Thyroid gland (tissue), 4 donors: Measurements from ENCODE around the gene GPR15. TPM values are rescaled to one million over a fixed set of nuclear protein-coding genes. Genes with fewer than 3 reads are reported as not detected.
"Not testable (repeated sequence)": the region's sequence is repeated elsewhere in the genome, so short reads cannot be mapped to it uniquely, and the experiment has no call there.

Source experiments
- DNase-seq, 2 donors: peaks; one replicate each; pipeline ENCODE4 v3.0.0-alpha.2; 2019
- H3K27ac ChIP-seq, 3 donors: fragments of 200-600 bp; sonication (generic); 1 replicate in 2 of 3; 2 replicates in 1 of 3; pipeline ENCODE4 v1.5.1; 2016 to 2019; ENCODE audit warnings: mild to moderate bottlenecking in 1 of 3, moderate library complexity in 1 of 3
- H3K27me3 ChIP-seq: fragments of 200-600 bp; sonication (generic); one replicate; pipeline ENCODE4 v1.5.1; 2019
- H3K36me3 ChIP-seq, 2 donors: fragments of 200-600 bp; sonication (generic); one replicate each; pipeline ENCODE4 v1.5.1; 2016 to 2019
- H3K4me1 ChIP-seq, 2 donors: fragments of 200-600 bp; sonication (generic); one replicate each; pipeline ENCODE4 v1.5.1; 2017 to 2019
- H3K4me3 ChIP-seq, 3 donors: fragments of 200-600 bp; sonication (generic); replicated peaks in 1 of 3; 1 replicate in 2 of 3; 2 replicates in 1 of 3; pipeline ENCODE4 v1.5.1; 2016; ENCODE audit warnings: mild to moderate bottlenecking in 1 of 3
- H3K9me3 ChIP-seq: fragments of 200-600 bp; sonication (generic); one replicate; pipeline ENCODE4 v1.5.1; 2017
- POLR2A ChIP-seq, 2 donors: fragments of 450-650 bp; IDR thresholded peaks; one replicate each; pipeline ENCODE4 v1.6.1; 2017; ENCODE audit warnings: antibody characterized with exemption in 2 of 2, mild to moderate bottlenecking in 2 of 2, moderate library complexity in 1 of 2
- WGBS, 2 donors: methylation state at CpG; one replicate each; pipeline ENCODE4 v1.1.5; 2017; 5-methylcytosine and 5-hydroxymethylcytosine counted together
- intact Hi-C: fragments of 100-400 bp; cut with DNase I; formaldehyde crosslinking; loops from one replicate; pipeline ENCODE4 v1.15.1; 2023
- total RNA-seq, 4 donors: library from RNA; depleted of rRNA; stranded (reverse); fragments of >200 nt; gene quantifications; one replicate each; pipeline ENCODE4 v1.2.3, GENCODE V29; 2016
- TF ChIP-seq, protein P1 (sequence below), 6 experiments: fragments of 200-600 bp in 3 of 6; fragments of 450-650 bp in 3 of 6; sonication (generic) in 3 of 6; IDR thresholded peaks; one replicate each; pipeline ENCODE4 v1.5.1; 2016 to 2019; ENCODE audit warnings: antibody characterized with exemption in 6 of 6, mild to moderate bottlenecking in 2 of 6, inconsistent platforms in 1 of 6, moderate library complexity in 1 of 6

GPR15 gene
- total RNA-seq, 4 donors from 2014 or later: not detected

DNA sequence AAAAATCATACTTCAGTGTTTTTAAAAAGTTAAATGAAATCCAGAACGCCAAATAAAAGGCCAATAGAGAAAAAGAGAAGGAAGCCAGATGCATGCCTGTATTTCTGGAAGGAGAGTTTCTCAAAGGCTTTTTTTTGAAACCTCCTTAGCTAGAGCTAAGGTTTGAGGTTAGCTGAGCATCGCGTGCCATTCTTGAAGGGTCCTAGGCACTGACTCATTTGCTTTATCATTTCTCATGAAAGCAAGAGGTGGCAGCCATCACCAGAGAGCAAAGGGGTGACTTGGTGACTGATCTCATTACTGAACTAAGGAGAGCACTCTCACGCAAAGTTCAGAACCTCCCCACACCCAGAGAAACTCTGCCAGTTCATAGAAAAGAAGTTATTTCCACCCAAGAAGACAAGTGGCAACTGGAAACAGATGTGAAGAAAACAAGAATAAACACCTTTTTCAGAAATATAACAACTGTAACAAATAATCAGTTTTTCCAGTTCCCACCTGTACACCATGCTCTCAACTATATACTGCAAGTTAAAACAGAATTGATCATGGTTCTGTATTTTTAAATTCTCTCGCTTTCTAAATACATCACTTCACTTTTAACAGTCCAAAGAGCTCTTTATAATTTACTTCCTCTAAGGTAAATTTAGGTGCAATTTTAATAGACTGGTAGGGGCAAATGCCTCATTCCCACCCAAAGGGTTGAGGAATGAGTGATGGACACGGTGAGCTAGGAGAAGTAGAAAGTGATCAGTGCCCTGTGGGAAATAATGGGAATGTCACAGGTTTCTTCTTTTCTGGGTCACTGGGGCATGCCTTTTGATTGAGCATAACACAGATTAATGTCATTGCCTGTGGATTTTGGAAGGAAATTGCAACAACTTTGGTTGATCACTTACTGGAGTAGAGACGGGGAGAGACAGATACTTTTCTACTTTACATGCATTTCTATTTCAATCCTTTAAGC, 24.7 kb downstream of the GPR15 start:
- intact Hi-C loops: no loop called here
- no peak overlapping the region for H3K27ac ChIP-seq
- DNase-seq: no peak
- WGBS, 2 donors: 73 to 82% methylated on average over 7 of the region's 7 CpGs
- no peak for TF ChIP-seq POLR2A (IDR thresholded peaks at IDR 0.05)
- TF ChIP-seq, protein P1, sequence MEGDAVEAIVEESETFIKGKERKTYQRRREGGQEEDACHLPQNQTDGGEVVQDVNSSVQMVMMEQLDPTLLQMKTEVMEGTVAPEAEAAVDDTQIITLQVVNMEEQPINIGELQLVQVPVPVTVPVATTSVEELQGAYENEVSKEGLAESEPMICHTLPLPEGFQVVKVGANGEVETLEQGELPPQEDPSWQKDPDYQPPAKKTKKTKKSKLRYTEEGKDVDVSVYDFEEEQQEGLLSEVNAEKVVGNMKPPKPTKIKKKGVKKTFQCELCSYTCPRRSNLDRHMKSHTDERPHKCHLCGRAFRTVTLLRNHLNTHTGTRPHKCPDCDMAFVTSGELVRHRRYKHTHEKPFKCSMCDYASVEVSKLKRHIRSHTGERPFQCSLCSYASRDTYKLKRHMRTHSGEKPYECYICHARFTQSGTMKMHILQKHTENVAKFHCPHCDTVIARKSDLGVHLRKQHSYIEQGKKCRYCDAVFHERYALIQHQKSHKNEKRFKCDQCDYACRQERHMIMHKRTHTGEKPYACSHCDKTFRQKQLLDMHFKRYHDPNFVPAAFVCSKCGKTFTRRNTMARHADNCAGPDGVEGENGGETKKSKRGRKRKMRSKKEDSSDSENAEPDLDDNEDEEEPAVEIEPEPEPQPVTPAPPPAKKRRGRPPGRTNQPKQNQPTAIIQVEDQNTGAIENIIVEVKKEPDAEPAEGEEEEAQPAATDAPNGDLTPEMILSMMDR (IDR thresholded peaks at IDR 0.05): no peak
- H3K4me1 ChIP-seq: no peaks in the 10 kb centered on the region
- no peaks in the 10 kb centered on the region for H3K36me3 ChIP-seq
- H3K27me3 ChIP-seq: no peaks in the 10 kb centered on the region
- no peaks in the 10 kb centered on the region for H3K9me3 ChIP-seq
- H3K4me3 ChIP-seq: no peak overlapping the region

DNA sequence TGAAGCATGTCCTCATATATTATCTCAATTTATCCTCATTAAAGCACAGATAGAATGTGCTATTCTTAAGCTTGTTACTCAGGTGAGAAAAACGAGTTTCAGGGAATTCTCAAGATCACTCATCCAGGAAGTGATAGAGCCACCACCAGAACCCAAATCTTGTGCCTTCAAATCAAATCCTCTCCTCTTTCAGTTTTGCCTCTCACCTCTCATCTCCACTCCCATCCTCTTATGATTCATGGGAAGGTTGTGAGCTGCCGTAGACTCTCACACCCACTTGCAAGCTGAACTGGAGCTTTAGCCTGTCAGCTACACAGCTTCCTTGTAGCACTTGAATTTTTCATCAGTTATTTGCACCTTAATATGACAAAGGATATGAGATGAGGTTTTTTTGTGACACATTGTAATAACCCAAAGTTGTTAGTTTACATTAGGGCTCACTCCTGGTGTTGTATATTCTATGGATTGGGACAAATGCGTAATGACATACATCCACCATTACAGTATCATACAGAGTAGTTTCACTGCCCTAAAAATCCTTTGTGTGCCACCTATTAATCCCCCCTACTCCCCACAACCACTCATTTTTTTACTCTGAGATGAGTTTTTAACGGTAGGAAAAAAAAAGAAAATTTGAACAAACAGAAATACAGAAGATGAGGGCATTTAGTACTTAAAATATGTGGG, 25.7 kb downstream of the GPR15 start:
- H3K27me3 ChIP-seq: no peaks in the 10 kb centered on the region
- WGBS, 2 donors: 64 to 74% methylated on average over 4 of the region's 4 CpGs
- intact Hi-C loops: no loop called here
- no peak for DNase-seq
- H3K4me1 ChIP-seq: no peaks in the 10 kb centered on the region
- H3K36me3 ChIP-seq: no peaks in the 10 kb centered on the region
- H3K27ac ChIP-seq: no peak overlapping the region
- no peak overlapping the region for H3K4me3 ChIP-seq
- TF ChIP-seq POLR2A (IDR thresholded peaks at IDR 0.05): no peak
- TF ChIP-seq, protein P1 (IDR thresholded peaks at IDR 0.05): no peak
- H3K9me3 ChIP-seq: no peaks in the 10 kb centered on the region

DNA sequence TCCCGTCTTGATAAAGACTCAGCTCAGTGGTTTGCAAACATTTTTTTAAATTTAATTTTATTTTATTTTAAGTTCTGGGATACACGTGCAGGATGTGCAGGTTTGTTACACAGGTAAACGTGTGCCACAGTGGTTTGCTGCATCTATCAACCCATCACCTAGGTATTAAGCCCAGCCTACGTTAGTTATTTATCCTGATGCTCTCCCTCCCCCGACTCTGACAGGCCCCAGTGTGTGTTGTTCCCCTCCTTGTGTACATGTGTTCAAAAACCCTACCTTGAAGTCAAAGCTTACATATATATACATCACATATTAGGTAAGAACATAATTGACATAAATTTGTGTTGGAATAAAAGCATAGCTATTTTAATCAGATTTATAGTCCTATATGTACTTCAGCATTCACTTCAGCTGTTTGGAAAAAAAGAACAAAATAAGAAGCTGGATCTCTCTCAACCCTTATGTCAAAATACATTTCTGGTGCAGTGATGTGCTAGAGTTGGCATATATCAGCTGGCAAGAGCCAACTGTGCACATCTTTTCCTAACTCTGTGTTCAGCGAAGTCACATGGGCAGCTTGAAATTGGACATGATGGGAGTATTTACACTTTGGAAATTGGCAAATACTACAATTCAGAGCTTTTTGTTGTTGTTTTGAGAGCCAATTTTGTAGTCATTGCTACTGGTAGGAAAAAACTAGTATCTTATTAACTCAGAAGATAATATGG, 26.5 kb downstream of the GPR15 start:
- intact Hi-C loops: no loop called here
- TF ChIP-seq, protein P1 (IDR thresholded peaks at IDR 0.05): no peak
- TF ChIP-seq POLR2A (IDR thresholded peaks at IDR 0.05): no peak
- H3K36me3 ChIP-seq: no peaks in the 10 kb centered on the region
- H3K27me3 ChIP-seq: no peaks in the 10 kb centered on the region
- H3K4me1 ChIP-seq: no peaks in the 10 kb centered on the region
- H3K9me3 ChIP-seq: no peaks in the 10 kb centered on the region
- H3K27ac ChIP-seq: no peak overlapping the region
- no peak for DNase-seq
- no peak overlapping the region for H3K4me3 ChIP-seq
- 81 to 84% methylated on average over 6 of the region's 6 CpGs for WGBS, 2 donors

DNA sequence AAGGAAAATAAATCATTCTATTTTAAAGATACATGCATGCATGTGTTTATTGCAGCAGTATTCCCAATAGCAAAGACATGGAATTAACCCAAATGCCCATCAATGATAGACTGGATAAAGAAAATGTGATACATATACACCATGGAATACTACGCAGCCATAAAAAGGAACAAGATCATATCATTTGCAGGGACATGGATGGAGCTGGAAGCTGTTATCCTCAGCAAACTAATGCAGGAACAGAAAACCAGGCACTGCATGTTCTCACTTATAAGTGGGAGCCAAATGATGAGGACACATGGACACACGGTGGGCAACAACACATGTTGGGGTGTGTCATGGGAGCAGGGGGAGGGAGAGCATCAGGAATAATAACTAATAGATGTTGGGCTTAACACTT, 28.0 kb downstream of the GPR15 start:
- H3K4me3 ChIP-seq, H3K27me3 ChIP-seq, H3K4me1 ChIP-seq, DNase-seq, H3K9me3 ChIP-seq, H3K36me3 ChIP-seq, H3K27ac ChIP-seq, intact Hi-C loops: not testable (repeated sequence)
- WGBS, 2 donors: 96% methylated on average over 2 of the region's 2 CpGs

DNA sequence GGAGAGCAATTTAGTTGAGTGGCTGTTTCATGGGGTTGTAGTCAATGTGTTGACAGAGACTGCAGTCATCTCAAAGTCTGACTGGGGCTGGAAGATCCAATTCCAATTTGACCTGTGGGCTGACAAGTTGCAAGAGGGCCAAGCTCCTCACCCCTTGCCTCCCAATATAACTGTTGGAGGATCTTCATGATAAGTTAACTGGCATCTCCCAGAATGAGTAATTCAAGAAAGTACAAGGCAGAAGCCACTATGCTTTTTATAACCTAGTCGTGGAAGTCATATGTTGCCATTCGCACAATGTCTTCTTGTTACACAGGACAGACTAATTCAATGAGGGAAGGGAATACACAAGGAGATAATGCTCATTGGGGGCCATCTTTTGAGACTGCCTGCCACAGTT, 29.1 kb downstream of the GPR15 start:
- TF ChIP-seq, protein P1 (IDR thresholded peaks at IDR 0.05): no peak
- no peak for TF ChIP-seq POLR2A (IDR thresholded peaks at IDR 0.05)
- WGBS, 2 donors: 95 to 97% methylated on average over 2 of the region's 2 CpGs
- intact Hi-C loops: no loop called here

More for the DNA sequence above, 29.1 kb downstream of the GPR15 start:
- no peaks in the 10 kb centered on the region for H3K4me1 ChIP-seq
- H3K36me3 ChIP-seq: no peaks in the 10 kb centered on the region
- H3K4me3 ChIP-seq: no peak overlapping the region
- H3K9me3 ChIP-seq: no peaks in the 10 kb centered on the region
- H3K27ac ChIP-seq: no peak overlapping the region
- H3K27me3 ChIP-seq: no peaks in the 10 kb centered on the region
- no peak for DNase-seq
